Measurements from ENCODE around the gene CHI3L2. TPM values are rescaled to one million over a fixed set of nuclear protein-coding genes. Genes with fewer than 3 reads are reported as not detected.

The CHI3L2 gene
- total RNA-seq, 2 donors from 2014 or later = 2.2 to 5.9 TPM

- no peak overlapping the region for H3K27ac ChIP-seq
Observed at GRCh38 chr1:111205714-111206050, 21.8 kb upstream of the CHI3L2 start.

GRCh38 chr1:111208921-111209320 lies 18.6 kb upstream of the CHI3L2 start:
- Histone ChIP-seq H3K4me3 (no peak overlapping the region), H3K9me3 (no peaks in the 10 kb centered on the region), H3K4me1 (ENCODE audit: control insufficient read depth in 1 of 2, low read depth in 2 of 2) (peaks cover 0 to 11% of the 10 kb centered on the region in 2 donors), H3K27me3 (replicated peaks; ENCODE audit: insufficient read depth) (no peaks in the 10 kb centered on the region), H3K27ac (no peak overlapping the region), H3K36me3 (no peaks in the 10 kb centered on the region)
- DNase-seq (ENCODE audit: low spot score) = no peak
- no peak for TF ChIP-seq CTCF (IDR thresholded peaks at IDR 0.05)
- no peak for ATAC-seq (ENCODE audit: insufficient number of reproducible peaks, low FRiP score, low read depth)

More at GRCh38 chr1:111205714-111206050, 21.8 kb upstream of the CHI3L2 start:
- DNase-seq (ENCODE audit: low spot score) = no peak
- H3K27me3 ChIP-seq (replicated peaks; ENCODE audit: insufficient read depth) = no peaks in the 10 kb centered on the region
- H3K4me1 ChIP-seq (ENCODE audit: control insufficient read depth in 1 of 2, low read depth in 2 of 2) = peaks cover 0 to 20% of the 10 kb centered on the region in 2 donors
- H3K9me3 ChIP-seq = no peaks in the 10 kb centered on the region
- no peak for TF ChIP-seq CTCF (IDR thresholded peaks at IDR 0.05)
- ATAC-seq (ENCODE audit: insufficient number of reproducible peaks, low FRiP score, low read depth) = no peak
- H3K36me3 ChIP-seq = no peaks in the 10 kb centered on the region
- H3K4me3 ChIP-seq = no peak overlapping the region

GRCh38 chr1:111209622-111210021 lies 17.9 kb upstream of the CHI3L2 start:
- no peaks in the 10 kb centered on the region for H3K36me3 ChIP-seq
- H3K4me1 ChIP-seq (ENCODE audit: control insufficient read depth in 1 of 2, low read depth in 2 of 2) = peaks cover 0 to 4% of the 10 kb centered on the region in 2 donors
- no peaks in the 10 kb centered on the region for H3K27me3 ChIP-seq (replicated peaks; ENCODE audit: insufficient read depth)
- TF ChIP-seq CTCF (IDR thresholded peaks at IDR 0.05) = no peak
- no peak overlapping the region for H3K4me3 ChIP-seq
- H3K9me3 ChIP-seq = no peaks in the 10 kb centered on the region
- ATAC-seq (ENCODE audit: insufficient number of reproducible peaks, low FRiP score, low read depth) (no peak), DNase-seq (ENCODE audit: low spot score) (no peak)
- no peak overlapping the region for H3K27ac ChIP-seq

- Histone ChIP-seq H3K27me3 (replicated peaks; ENCODE audit: insufficient read depth) (no peaks in the 10 kb centered on the region), H3K27ac (no peak overlapping the region), H3K36me3 (no peaks in the 10 kb centered on the region), H3K4me1 (ENCODE audit: control insufficient read depth in 1 of 2, low read depth in 2 of 2) (no peaks in the 10 kb centered on the region), H3K4me3 (no peak overlapping the region), H3K9me3 (no peaks in the 10 kb centered on the region)
- DNase-seq (ENCODE audit: low spot score) (no peak), ATAC-seq (ENCODE audit: insufficient number of reproducible peaks, low FRiP score, low read depth) (no peak)
- no peak for TF ChIP-seq CTCF (IDR thresholded peaks at IDR 0.05)
Observed at GRCh38 chr1:111211921-111212320, 15.6 kb upstream of the CHI3L2 start.

- Histone ChIP-seq H3K27ac (no peak overlapping the region), H3K4me1 (ENCODE audit: control insufficient read depth in 1 of 2, low read depth in 2 of 2) (no peaks in the 10 kb centered on the region), H3K27me3 (replicated peaks; ENCODE audit: insufficient read depth) (no peaks in the 10 kb centered on the region), H3K9me3 (no peaks in the 10 kb centered on the region), H3K36me3 (no peaks in the 10 kb centered on the region), H3K4me3 (no peak overlapping the region)
- ATAC-seq (ENCODE audit: insufficient number of reproducible peaks, low FRiP score, low read depth) = no peak
- no peak for TF ChIP-seq CTCF (IDR thresholded peaks at IDR 0.05)
- no peak for DNase-seq (ENCODE audit: low spot score)
Observed at GRCh38 chr1:111212634-111213335, 14.7 kb upstream of the CHI3L2 start.
